Measurements from ENCODE around the gene SNRNP35. TPM values are rescaled to one million over a fixed set of nuclear protein-coding genes. Genes with fewer than 3 reads are reported as not detected.
A peak's percentile ranks its signal among the peaks of the same experiment; 100 is the strongest.

The SNRNP35 gene
- total and polyA plus RNA-seq, 10 donors: 18.9 to 63.7 (median 31.4) TPM

- no peaks in the 10 kb centered on the region for H3K27me3 ChIP-seq (replicated peaks in 1 of 7)
- WGBS, 5 donors: 79 to 95% (median 88%) methylated on average over 6 of the region's 6 CpGs
- H3K4me1 ChIP-seq: peaks cover 33 to 84% (median 61%) of the 10 kb centered on the region in 6 donors
- DNase-seq: no peak
- H3K36me3 ChIP-seq: peaks cover 0 to 32% (median 21%) of the 10 kb centered on the region in 6 donors
- peak overlapping the region; percentile 78 to 98 (median 92) for H3K27ac ChIP-seq
- no peaks in the 10 kb centered on the region for H3K9me3 ChIP-seq
- TF ChIP-seq POLR2AphosphoS5 (IDR thresholded peaks at IDR 0.05) (no peak), POLR2A (IDR thresholded peaks at IDR 0.05) (no peak), CTCF (IDR thresholded peaks at IDR 0.05 in 8 of 11, conservative IDR thresholded peaks at IDR 0.05 in 3 of 11) (no peak)
- H3K4me3 ChIP-seq: peak overlapping the region in 7 of 8 donors; percentile 13 to 97 (median 85)
- intact Hi-C loops (cut with DNase I; ENCODE audit: low total_unique reads): no loop called here
Observed at GRCh38 chr12:123433615-123434014, 24.3 kb upstream of the SNRNP35 start.

- no peak for DNase-seq
- TF ChIP-seq POLR2A (IDR thresholded peaks at IDR 0.05): no peak
- TF ChIP-seq CTCF (IDR thresholded peaks at IDR 0.05 in 8 of 11, conservative IDR thresholded peaks at IDR 0.05 in 3 of 11): peak in 1 of 11 experiments; percentile 7
- peak overlapping the region; percentile 78 to 98 (median 92) for H3K27ac ChIP-seq
- WGBS, 5 donors: 23 to 47% (median 28%) methylated on average over 4 to 5 of the region's 5 CpGs
- no peaks in the 10 kb centered on the region for H3K27me3 ChIP-seq (replicated peaks in 1 of 7)
- H3K36me3 ChIP-seq: peaks cover 0 to 12% (median 3%) of the 10 kb centered on the region in 6 donors
- H3K9me3 ChIP-seq: no peaks in the 10 kb centered on the region
- peaks cover 33 to 69% (median 58%) of the 10 kb centered on the region in 6 donors for H3K4me1 ChIP-seq
- intact Hi-C loops (cut with DNase I; ENCODE audit: low total_unique reads): no loop called here
- H3K4me3 ChIP-seq: peak overlapping the region; percentile 74 to 97 (median 89)
Observed at GRCh38 chr12:123435636-123436016, 22.3 kb upstream of the SNRNP35 start.

GRCh38 chr12:123436017-123436964 is 21.6 kb upstream of the SNRNP35 start, which contains the start of gene RILPL2:
Gene RILPL2, minus strand, starts transcription at chr12:123436684. Its CDS starts 264 bp downstream, at chr12:123436420.
- peak; percentile 98 for DNase-seq
- intact Hi-C loops (cut with DNase I; ENCODE audit: low total_unique reads): no loop called here
- Histone ChIP-seq H3K4me1 (peaks cover 33 to 62% (median 55%) of the 10 kb centered on the region in 6 donors), H3K4me3 (peak within 1 kb of the TSS; percentile 74 to 97 (median 89)), H3K9me3 (no peaks in the 10 kb centered on the region), H3K36me3 (peaks cover 0 to 5% (median 0%) of the 10 kb centered on the region in 6 donors), H3K27ac (peak within 1 kb of the TSS; percentile 78 to 98 (median 92)), H3K27me3 (replicated peaks in 1 of 7) (no peaks in the 10 kb centered on the region)
- TF ChIP-seq POLR2AphosphoS5 (IDR thresholded peaks at IDR 0.05) (peak; percentile 98), POLR2A (IDR thresholded peaks at IDR 0.05) (peak; percentile 66 to 75 (median 70)), CTCF (IDR thresholded peaks at IDR 0.05 in 8 of 11, conservative IDR thresholded peaks at IDR 0.05 in 3 of 11) (peak in 4 of 11 experiments; percentile 33 to 43 (median 36))
- WGBS, 5 donors: 0 to 1% (median 0%) methylated on average over 58 to 69 of the region's 69 CpGs

Measured in spleen (tissue), 11 donors.